Upper lobe of left lung (tissue), 4 donors: ENCODE data around the gene PRKD1.

Experiments
- CTCF ChIP-seq, 6 experiments: fragments of 450-650 bp in 4 of 6; fragments of 200-600 bp in 2 of 6; sonication (generic) in 2 of 6; IDR thresholded peaks; one replicate each; pipeline ENCODE4 v1.5.1; 2016 to 2019; ENCODE audit warnings: antibody characterized with exemption in 6 of 6
- EP300 ChIP-seq, 4 donors: sonication (generic); formaldehyde crosslinking; IDR thresholded peaks; one replicate each; pipeline ENCODE4 v1.5.1; 2017; ENCODE audit warnings: antibody characterized with exemption in 4 of 4, control low read depth in 2 of 4
- POLR2A ChIP-seq, 4 donors: fragments of 450-650 bp; IDR thresholded peaks; one replicate each; pipeline ENCODE4 v1.5.1; 2016 to 2017; ENCODE audit warnings: antibody characterized with exemption in 4 of 4, mild to moderate bottlenecking in 2 of 4
- POLR2AphosphoS5 ChIP-seq, 2 donors: sonication (generic); formaldehyde crosslinking; IDR thresholded peaks; one replicate each; pipeline ENCODE4 v1.5.1; 2017; ENCODE audit warnings: antibody characterized with exemption in 2 of 2

- TF ChIP-seq POLR2A (IDR thresholded peaks at IDR 0.05) (no peak), CTCF (IDR thresholded peaks at IDR 0.05) (no peak), POLR2AphosphoS5 (IDR thresholded peaks at IDR 0.05) (no peak), EP300 (IDR thresholded peaks at IDR 0.05) (no peak)
These were observed 25.9 kb upstream of the PRKD1 start for GRCh38 chr14:29953501-29953900.
